Endothelial cell of umbilical vein (primary cell): Measurements from ENCODE around the gene SCN7A.

ENCODE experiments used
- EZH2 ChIP-seq: IDR thresholded peaks from 2 replicates; pipeline ENCODE4 v1.6.1; 2012; ENCODE audit warnings: borderline replicate concordance, low read depth, mild to moderate bottlenecking, moderate library complexity, low read length, inconsistent platforms; ENCODE audit not compliant: severe bottlenecking
- GATA2 ChIP-seq: IDR thresholded peaks from 2 replicates; pipeline ENCODE4 v1.7.0; 2011; ENCODE audit warnings: low read depth, mild to moderate bottlenecking, moderate library complexity, mixed read lengths, low read length; ENCODE audit not compliant: insufficient read length, insufficient read depth
- JUN ChIP-seq: IDR thresholded peaks from 2 replicates; pipeline ENCODE4 v1.6.1; 2011; ENCODE audit warnings: borderline replicate concordance, low read depth; ENCODE audit not compliant: insufficient read length, insufficient read depth
- POLR2A ChIP-seq: IDR thresholded peaks from 2 replicates; pipeline ENCODE4 v1.6.1; 2012; ENCODE audit warnings: low read depth, mild to moderate bottlenecking, control low read depth, low read length
- POLR2AphosphoS5 ChIP-seq: IDR thresholded peaks from 2 replicates; pipeline ENCODE4 v1.6.1; 2012; ENCODE audit warnings: low read depth, mild to moderate bottlenecking, control low read depth, low read length, moderate library complexity; ENCODE audit not compliant: insufficient read depth
- TF ChIP-seq, protein P1 (sequence below), 2 donors: IDR thresholded peaks; 1 replicate in 1 of 2; 2 replicates in 1 of 2; pipeline ENCODE4 v1.5.1; 2011; ENCODE audit warnings: low read length in 2 of 2, mild to moderate bottlenecking in 2 of 2, moderate library complexity in 2 of 2, control low read depth in 1 of 2, inconsistent platforms in 1 of 2, low read depth in 1 of 2; ENCODE audit not compliant: insufficient read depth in 1 of 2; ENCODE audit errors: extremely low read depth in 1 of 2
- TF ChIP-seq, protein P2 (sequence below): IDR thresholded peaks from 2 replicates; pipeline ENCODE4 v1.6.1; 2011; ENCODE audit not compliant: insufficient read depth, insufficient read length

DNA sequence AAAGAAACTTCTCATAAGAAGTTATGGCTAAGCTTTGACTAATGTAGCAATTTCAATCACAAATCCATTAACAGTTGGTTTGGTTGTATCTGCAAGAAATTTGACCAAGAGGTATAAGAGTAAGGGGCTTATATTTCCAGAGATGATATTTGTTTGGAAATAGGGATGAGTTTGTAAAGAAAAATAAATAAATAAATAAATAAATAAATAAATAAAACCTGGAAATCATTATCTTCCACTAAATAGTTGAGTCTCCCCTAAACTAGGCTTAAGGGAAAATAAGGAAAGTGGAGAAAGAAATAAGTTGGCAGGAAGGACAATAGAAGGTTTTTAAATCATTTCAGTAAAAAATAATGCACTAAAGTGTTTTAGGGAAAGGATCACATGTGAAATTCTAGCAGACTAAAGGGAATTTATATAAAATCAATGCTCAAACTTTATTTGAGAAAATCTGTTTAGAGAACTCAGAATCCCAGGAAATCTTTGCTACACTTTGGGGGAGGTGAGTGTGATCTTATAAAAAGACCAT is 23.5 kb upstream of the SCN7A start:
- TF ChIP-seq POLR2A (no peak), JUN (no peak), EZH2 (no peak), GATA2 (no peak), POLR2AphosphoS5 (no peak)
- TF ChIP-seq, protein P1, sequence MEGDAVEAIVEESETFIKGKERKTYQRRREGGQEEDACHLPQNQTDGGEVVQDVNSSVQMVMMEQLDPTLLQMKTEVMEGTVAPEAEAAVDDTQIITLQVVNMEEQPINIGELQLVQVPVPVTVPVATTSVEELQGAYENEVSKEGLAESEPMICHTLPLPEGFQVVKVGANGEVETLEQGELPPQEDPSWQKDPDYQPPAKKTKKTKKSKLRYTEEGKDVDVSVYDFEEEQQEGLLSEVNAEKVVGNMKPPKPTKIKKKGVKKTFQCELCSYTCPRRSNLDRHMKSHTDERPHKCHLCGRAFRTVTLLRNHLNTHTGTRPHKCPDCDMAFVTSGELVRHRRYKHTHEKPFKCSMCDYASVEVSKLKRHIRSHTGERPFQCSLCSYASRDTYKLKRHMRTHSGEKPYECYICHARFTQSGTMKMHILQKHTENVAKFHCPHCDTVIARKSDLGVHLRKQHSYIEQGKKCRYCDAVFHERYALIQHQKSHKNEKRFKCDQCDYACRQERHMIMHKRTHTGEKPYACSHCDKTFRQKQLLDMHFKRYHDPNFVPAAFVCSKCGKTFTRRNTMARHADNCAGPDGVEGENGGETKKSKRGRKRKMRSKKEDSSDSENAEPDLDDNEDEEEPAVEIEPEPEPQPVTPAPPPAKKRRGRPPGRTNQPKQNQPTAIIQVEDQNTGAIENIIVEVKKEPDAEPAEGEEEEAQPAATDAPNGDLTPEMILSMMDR (IDR thresholded peaks at IDR 0.05; ENCODE audit: extremely low read depth in 1 of 2, insufficient read depth in 1 of 2, low read depth in 1 of 2, low read length in 2 of 2), result no peak
- TF ChIP-seq, protein P2, sequence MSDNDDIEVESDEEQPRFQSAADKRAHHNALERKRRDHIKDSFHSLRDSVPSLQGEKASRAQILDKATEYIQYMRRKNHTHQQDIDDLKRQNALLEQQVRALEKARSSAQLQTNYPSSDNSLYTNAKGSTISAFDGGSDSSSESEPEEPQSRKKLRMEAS, result no peak
